Gastrocnemius medialis (tissue), 4 donors: ENCODE results near the gene SLIRP.

Source experiments
- POLR2A ChIP-seq, 2 donors: fragments of 450-650 bp; IDR thresholded peaks; one replicate each; pipeline ENCODE4 v1.6.1; 2017; ENCODE audit warnings: antibody characterized with exemption in 2 of 2, mild to moderate bottlenecking in 2 of 2, moderate library complexity in 2 of 2
- TF ChIP-seq, protein P1 (sequence below), 5 experiments: fragments of 450-650 bp in 3 of 5; fragments of 200-600 bp in 2 of 5; sonication (generic) in 2 of 5; IDR thresholded peaks in 4 of 5; conservative IDR thresholded peaks in 1 of 5; 1 replicate in 4 of 5; 2 replicates in 1 of 5; pipeline ENCODE4 v1.5.1; 2016 to 2019; ENCODE audit warnings: antibody characterized with exemption in 5 of 5, mild to moderate bottlenecking in 3 of 5, moderate library complexity in 3 of 5

DNA sequence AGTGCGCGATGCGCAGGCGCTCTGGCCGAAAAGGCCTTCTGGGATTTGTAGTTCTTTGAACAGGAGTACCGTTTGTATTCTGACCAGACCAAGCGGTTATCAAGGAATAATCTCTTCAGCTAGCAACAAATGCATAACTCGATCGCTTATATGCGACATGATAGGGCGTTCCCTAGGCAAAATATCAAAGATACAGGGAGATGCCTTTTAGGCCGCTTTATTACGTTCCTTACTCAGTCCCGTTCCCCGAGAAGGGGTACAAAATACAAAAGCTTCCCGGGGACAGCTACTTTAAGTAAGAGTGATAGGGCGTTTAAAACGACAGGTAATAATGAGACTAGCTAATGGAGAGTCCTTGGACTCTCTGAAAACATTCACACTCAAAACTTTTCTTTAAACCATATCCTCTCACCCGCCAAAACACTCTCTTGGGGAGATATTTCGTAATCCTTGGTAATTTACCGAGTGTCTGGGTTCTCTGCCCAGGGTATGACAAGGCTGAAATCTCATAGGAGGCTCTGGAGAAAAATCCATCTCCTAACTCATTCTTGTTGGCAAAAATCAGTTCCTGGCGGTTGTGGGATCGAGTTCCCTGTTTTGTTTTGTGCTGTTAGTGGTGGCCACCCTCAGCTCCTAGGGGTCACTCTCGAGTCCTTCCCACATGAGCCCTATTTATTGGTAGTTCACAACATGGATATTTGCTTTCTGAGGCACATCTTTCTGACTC, 53.5 kb downstream of the SLIRP start:
- TF ChIP-seq, protein P1, sequence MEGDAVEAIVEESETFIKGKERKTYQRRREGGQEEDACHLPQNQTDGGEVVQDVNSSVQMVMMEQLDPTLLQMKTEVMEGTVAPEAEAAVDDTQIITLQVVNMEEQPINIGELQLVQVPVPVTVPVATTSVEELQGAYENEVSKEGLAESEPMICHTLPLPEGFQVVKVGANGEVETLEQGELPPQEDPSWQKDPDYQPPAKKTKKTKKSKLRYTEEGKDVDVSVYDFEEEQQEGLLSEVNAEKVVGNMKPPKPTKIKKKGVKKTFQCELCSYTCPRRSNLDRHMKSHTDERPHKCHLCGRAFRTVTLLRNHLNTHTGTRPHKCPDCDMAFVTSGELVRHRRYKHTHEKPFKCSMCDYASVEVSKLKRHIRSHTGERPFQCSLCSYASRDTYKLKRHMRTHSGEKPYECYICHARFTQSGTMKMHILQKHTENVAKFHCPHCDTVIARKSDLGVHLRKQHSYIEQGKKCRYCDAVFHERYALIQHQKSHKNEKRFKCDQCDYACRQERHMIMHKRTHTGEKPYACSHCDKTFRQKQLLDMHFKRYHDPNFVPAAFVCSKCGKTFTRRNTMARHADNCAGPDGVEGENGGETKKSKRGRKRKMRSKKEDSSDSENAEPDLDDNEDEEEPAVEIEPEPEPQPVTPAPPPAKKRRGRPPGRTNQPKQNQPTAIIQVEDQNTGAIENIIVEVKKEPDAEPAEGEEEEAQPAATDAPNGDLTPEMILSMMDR (IDR thresholded peaks at IDR 0.05 in 4 of 5, conservative IDR thresholded peaks at IDR 0.05 in 1 of 5) = peak in 2 of 5 experiments; percentile 14 to 41
- TF ChIP-seq POLR2A (IDR thresholded peaks at IDR 0.05) = no peak
